Measurements from ENCODE around the gene SIRPA.
"Not testable (repeated sequence)": the region's sequence is repeated elsewhere in the genome, so short reads cannot be mapped to it uniquely, and the experiment has no call there.

The SIRPA gene

GRCh38 chr20:1918491-1919165 lies 23.4 kb downstream of the SIRPA start:
- H3K36me3 Mint-ChIP-seq (ENCODE audit: low read depth), result no peaks in the 10 kb centered on the region
- no peak for ATAC-seq
- H3K27me3 Mint-ChIP-seq, result no peaks in the 10 kb centered on the region
- DNase-seq, result no peak
- H3K9me3 Mint-ChIP-seq, result no peaks in the 10 kb centered on the region
- H3K27ac Mint-ChIP-seq, result no peak overlapping the region
- H3K4me1 Mint-ChIP-seq, result no peaks in the 10 kb centered on the region
- H3K4me3 Mint-ChIP-seq, result no peak overlapping the region

GRCh38 chr20:1920252-1920651 lies 25.0 kb downstream of the SIRPA start:
- H3K4me3 Mint-ChIP-seq, result no peak overlapping the region
- no peaks in the 10 kb centered on the region for H3K4me1 Mint-ChIP-seq
- H3K27me3 Mint-ChIP-seq, result no peaks in the 10 kb centered on the region
- no peaks in the 10 kb centered on the region for H3K9me3 Mint-ChIP-seq
- no peak for DNase-seq
- H3K36me3 Mint-ChIP-seq (ENCODE audit: low read depth), result no peaks in the 10 kb centered on the region
- H3K27ac Mint-ChIP-seq, result no peak overlapping the region
- no peak for ATAC-seq

GRCh38 chr20:1920826-1921225 lies 25.6 kb downstream of the SIRPA start:
- no peak overlapping the region for H3K4me3 Mint-ChIP-seq
- no peaks in the 10 kb centered on the region for H3K4me1 Mint-ChIP-seq
- no peak overlapping the region for H3K27ac Mint-ChIP-seq
- no peak for ATAC-seq
- no peak for DNase-seq
- no peaks in the 10 kb centered on the region for H3K36me3 Mint-ChIP-seq (ENCODE audit: low read depth)
- H3K27me3 Mint-ChIP-seq, result no peaks in the 10 kb centered on the region
- no peaks in the 10 kb centered on the region for H3K9me3 Mint-ChIP-seq

GRCh38 chr20:1921985-1922384 lies 26.8 kb downstream of the SIRPA start:
- DNase-seq; H3K4me3 Mint-ChIP-seq; ATAC-seq; H3K36me3 Mint-ChIP-seq (ENCODE audit: low read depth); H3K27me3 Mint-ChIP-seq; H3K9me3 Mint-ChIP-seq; H3K4me1 Mint-ChIP-seq; H3K27ac Mint-ChIP-seq: not testable (repeated sequence)

GRCh38 chr20:1922786-1923185 lies 27.6 kb downstream of the SIRPA start:
- ATAC-seq (no peak), DNase-seq (no peak)
- no peaks in the 10 kb centered on the region for H3K27me3 Mint-ChIP-seq
- no peaks in the 10 kb centered on the region for H3K36me3 Mint-ChIP-seq (ENCODE audit: low read depth)
- H3K9me3 Mint-ChIP-seq, result no peaks in the 10 kb centered on the region
- no peak overlapping the region for H3K27ac Mint-ChIP-seq
- H3K4me3 Mint-ChIP-seq, result no peak overlapping the region
- no peaks in the 10 kb centered on the region for H3K4me1 Mint-ChIP-seq

GRCh38 chr20:1924910-1925861 lies 30.0 kb downstream of the SIRPA start:
- H3K4me1 Mint-ChIP-seq, result no peaks in the 10 kb centered on the region
- DNase-seq, result no peak
- peaks cover 7% of the 10 kb centered on the region for H3K27me3 Mint-ChIP-seq
- ATAC-seq, result no peak
- H3K9me3 Mint-ChIP-seq, result no peaks in the 10 kb centered on the region
- no peak overlapping the region for H3K27ac Mint-ChIP-seq
- H3K4me3 Mint-ChIP-seq, result no peak overlapping the region
- H3K36me3 Mint-ChIP-seq (ENCODE audit: low read depth), result no peaks in the 10 kb centered on the region

- Mint-ChIP-seq H3K4me3 (no peak overlapping the region), H3K27me3 (peaks cover 7% of the 10 kb centered on the region), H3K4me1 (no peaks in the 10 kb centered on the region), H3K9me3 (no peaks in the 10 kb centered on the region), H3K27ac (no peak overlapping the region), H3K36me3 (ENCODE audit: low read depth) (no peaks in the 10 kb centered on the region)
- DNase-seq (no peak), ATAC-seq (no peak)
Observed at GRCh38 chr20:1926237-1926636, 31.0 kb downstream of the SIRPA start.

- H3K27me3 Mint-ChIP-seq, result peaks cover 7% of the 10 kb centered on the region
- H3K4me3 Mint-ChIP-seq, result no peak overlapping the region
- H3K4me1 Mint-ChIP-seq, result no peaks in the 10 kb centered on the region
- no peak overlapping the region for H3K27ac Mint-ChIP-seq
- ATAC-seq, result no peak
- no peaks in the 10 kb centered on the region for H3K9me3 Mint-ChIP-seq
- no peaks in the 10 kb centered on the region for H3K36me3 Mint-ChIP-seq (ENCODE audit: low read depth)
- no peak for DNase-seq
Observed at GRCh38 chr20:1927217-1927616, 32.0 kb downstream of the SIRPA start.

GRCh38 chr20:1928154-1928553 lies 32.9 kb downstream of the SIRPA start:
- H3K27me3 Mint-ChIP-seq, result peaks cover 16% of the 10 kb centered on the region
- no peaks in the 10 kb centered on the region for H3K9me3 Mint-ChIP-seq
- H3K27ac Mint-ChIP-seq, result no peak overlapping the region
- no peak for DNase-seq
- no peak for ATAC-seq
- H3K4me3 Mint-ChIP-seq, result no peak overlapping the region
- H3K4me1 Mint-ChIP-seq, result no peaks in the 10 kb centered on the region
- H3K36me3 Mint-ChIP-seq (ENCODE audit: low read depth), result no peaks in the 10 kb centered on the region

GRCh38 chr20:1928782-1929181 lies 33.6 kb downstream of the SIRPA start:
- peaks cover 16% of the 10 kb centered on the region for H3K27me3 Mint-ChIP-seq
- ATAC-seq, result no peak

GRCh38 chr20:1929460-1929859 lies 34.3 kb downstream of the SIRPA start:
- no peak for ATAC-seq
- Mint-ChIP-seq H3K27ac (no peak overlapping the region), H3K4me3 (no peak overlapping the region), H3K4me1 (no peaks in the 10 kb centered on the region), H3K36me3 (ENCODE audit: low read depth) (no peaks in the 10 kb centered on the region), H3K27me3 (peaks cover 16% of the 10 kb centered on the region), H3K9me3 (no peaks in the 10 kb centered on the region)
- no peak for DNase-seq

More at GRCh38 chr20:1928782-1929181, 33.6 kb downstream of the SIRPA start:
- no peak overlapping the region for H3K4me3 Mint-ChIP-seq
- no peak for DNase-seq
- H3K4me1 Mint-ChIP-seq, result no peaks in the 10 kb centered on the region
- no peaks in the 10 kb centered on the region for H3K36me3 Mint-ChIP-seq (ENCODE audit: low read depth)
- H3K27ac Mint-ChIP-seq, result no peak overlapping the region
- H3K9me3 Mint-ChIP-seq, result no peaks in the 10 kb centered on the region

- H3K27ac Mint-ChIP-seq, result no peak overlapping the region
- H3K4me1 Mint-ChIP-seq, result no peaks in the 10 kb centered on the region
- DNase-seq, result no peak
- no peaks in the 10 kb centered on the region for H3K36me3 Mint-ChIP-seq (ENCODE audit: low read depth)
- no peak overlapping the region for H3K4me3 Mint-ChIP-seq
- ATAC-seq, result no peak
- no peaks in the 10 kb centered on the region for H3K9me3 Mint-ChIP-seq
- H3K27me3 Mint-ChIP-seq, result peaks cover 16% of the 10 kb centered on the region
Observed at GRCh38 chr20:1930165-1930564, 35.0 kb downstream of the SIRPA start.

- Mint-ChIP-seq H3K36me3 (ENCODE audit: low read depth) (no peaks in the 10 kb centered on the region), H3K27me3 (peaks cover 16% of the 10 kb centered on the region), H3K9me3 (no peaks in the 10 kb centered on the region), H3K27ac (no peak overlapping the region), H3K4me1 (no peaks in the 10 kb centered on the region), H3K4me3 (no peak overlapping the region)
- ATAC-seq, result no peak
- DNase-seq, result no peak
Observed at GRCh38 chr20:1931830-1932229, 36.6 kb downstream of the SIRPA start.

GRCh38 chr20:1932971-1933370 lies 37.8 kb downstream of the SIRPA start:
- H3K36me3 Mint-ChIP-seq (ENCODE audit: low read depth), result no peaks in the 10 kb centered on the region
- no peak for ATAC-seq

GRCh38 chr20:1933465-1933870 lies 38.3 kb downstream of the SIRPA start:
- ATAC-seq, result no peak
- Mint-ChIP-seq H3K27me3 (peaks cover 16% of the 10 kb centered on the region), H3K27ac (no peak overlapping the region), H3K4me1 (no peaks in the 10 kb centered on the region), H3K36me3 (ENCODE audit: low read depth) (no peaks in the 10 kb centered on the region), H3K9me3 (no peaks in the 10 kb centered on the region), H3K4me3 (no peak overlapping the region)
- DNase-seq, result no peak

More at GRCh38 chr20:1932971-1933370, 37.8 kb downstream of the SIRPA start:
- H3K9me3 Mint-ChIP-seq, result no peaks in the 10 kb centered on the region
- H3K4me3 Mint-ChIP-seq, result no peak overlapping the region
- no peaks in the 10 kb centered on the region for H3K4me1 Mint-ChIP-seq
- peaks cover 17% of the 10 kb centered on the region for H3K27me3 Mint-ChIP-seq
- H3K27ac Mint-ChIP-seq, result no peak overlapping the region
- DNase-seq, result no peak

All from activated naive CD8-positive, alpha-beta T cell treated with anti-CD3 and anti-CD28 coated beads, Interleukin-2, amount 50 U/mL, for 24 hours (primary cell).